ENCODE measurements around the gene GRK1.

The GRK1 gene

DNA sequence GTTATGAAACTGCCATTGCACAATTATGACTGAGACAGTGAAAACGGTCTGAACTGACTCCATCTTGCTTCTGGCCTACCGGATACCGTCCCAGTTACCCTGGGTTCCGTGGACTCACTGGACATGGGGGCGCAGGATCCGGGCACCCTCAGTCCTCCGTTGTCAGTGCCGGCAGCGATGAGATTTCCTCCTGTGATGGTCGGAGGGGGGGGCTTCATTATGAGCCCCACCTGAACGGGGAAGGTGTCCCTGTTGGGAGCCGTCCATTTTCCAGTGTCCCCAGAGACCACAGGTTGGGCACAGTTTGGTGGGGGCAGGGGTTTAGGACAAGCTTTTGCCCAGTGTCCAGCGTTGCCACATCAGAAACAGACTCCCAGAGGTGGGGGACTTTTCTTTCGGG lies 115.5 kb downstream of the GRK1 start:
- TF ChIP-seq, protein P1, sequence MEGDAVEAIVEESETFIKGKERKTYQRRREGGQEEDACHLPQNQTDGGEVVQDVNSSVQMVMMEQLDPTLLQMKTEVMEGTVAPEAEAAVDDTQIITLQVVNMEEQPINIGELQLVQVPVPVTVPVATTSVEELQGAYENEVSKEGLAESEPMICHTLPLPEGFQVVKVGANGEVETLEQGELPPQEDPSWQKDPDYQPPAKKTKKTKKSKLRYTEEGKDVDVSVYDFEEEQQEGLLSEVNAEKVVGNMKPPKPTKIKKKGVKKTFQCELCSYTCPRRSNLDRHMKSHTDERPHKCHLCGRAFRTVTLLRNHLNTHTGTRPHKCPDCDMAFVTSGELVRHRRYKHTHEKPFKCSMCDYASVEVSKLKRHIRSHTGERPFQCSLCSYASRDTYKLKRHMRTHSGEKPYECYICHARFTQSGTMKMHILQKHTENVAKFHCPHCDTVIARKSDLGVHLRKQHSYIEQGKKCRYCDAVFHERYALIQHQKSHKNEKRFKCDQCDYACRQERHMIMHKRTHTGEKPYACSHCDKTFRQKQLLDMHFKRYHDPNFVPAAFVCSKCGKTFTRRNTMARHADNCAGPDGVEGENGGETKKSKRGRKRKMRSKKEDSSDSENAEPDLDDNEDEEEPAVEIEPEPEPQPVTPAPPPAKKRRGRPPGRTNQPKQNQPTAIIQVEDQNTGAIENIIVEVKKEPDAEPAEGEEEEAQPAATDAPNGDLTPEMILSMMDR (IDR thresholded peaks at IDR 0.05): no peak
- TF ChIP-seq ZFX (IDR thresholded peaks at IDR 0.05; ENCODE audit: borderline replicate concordance): no peak
- no peak overlapping the region for H3K27ac ChIP-seq

DNA sequence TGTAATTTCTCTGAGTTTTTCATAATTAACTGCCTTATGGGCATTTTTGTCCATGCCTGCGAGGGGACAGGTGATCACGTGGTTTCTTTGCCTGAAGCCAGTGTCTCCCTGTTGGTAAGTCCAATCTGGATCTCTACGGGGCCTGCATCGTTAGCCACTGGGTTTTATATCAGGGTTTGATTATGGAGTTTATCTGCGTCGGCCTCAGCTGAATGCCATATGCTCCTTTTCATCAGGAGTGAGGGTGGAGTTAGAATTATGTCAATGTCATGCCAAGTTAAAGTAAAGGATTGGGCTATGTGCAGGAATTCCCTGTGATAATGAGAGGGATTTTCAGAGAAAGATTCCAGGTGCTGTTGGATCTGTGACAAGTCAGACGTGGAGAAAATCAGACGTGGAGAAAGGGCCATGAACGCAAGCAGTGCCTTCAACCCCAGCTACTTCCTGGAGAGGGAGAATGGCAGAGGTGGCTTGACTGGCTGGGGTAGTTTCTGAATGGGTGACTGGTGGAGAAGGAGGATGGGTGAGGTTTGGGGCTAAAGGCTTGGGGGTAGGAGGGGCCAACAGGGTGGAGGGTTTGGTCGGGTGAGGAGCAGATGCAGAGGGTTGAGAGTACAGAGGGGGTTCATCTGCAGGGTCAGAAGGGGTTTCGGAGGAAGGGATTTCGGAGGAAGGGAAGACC lies 116.3 kb downstream of the GRK1 start:
- no peak for TF ChIP-seq ZFX (IDR thresholded peaks at IDR 0.05; ENCODE audit: borderline replicate concordance)
- no peak overlapping the region for H3K27ac ChIP-seq

DNA sequence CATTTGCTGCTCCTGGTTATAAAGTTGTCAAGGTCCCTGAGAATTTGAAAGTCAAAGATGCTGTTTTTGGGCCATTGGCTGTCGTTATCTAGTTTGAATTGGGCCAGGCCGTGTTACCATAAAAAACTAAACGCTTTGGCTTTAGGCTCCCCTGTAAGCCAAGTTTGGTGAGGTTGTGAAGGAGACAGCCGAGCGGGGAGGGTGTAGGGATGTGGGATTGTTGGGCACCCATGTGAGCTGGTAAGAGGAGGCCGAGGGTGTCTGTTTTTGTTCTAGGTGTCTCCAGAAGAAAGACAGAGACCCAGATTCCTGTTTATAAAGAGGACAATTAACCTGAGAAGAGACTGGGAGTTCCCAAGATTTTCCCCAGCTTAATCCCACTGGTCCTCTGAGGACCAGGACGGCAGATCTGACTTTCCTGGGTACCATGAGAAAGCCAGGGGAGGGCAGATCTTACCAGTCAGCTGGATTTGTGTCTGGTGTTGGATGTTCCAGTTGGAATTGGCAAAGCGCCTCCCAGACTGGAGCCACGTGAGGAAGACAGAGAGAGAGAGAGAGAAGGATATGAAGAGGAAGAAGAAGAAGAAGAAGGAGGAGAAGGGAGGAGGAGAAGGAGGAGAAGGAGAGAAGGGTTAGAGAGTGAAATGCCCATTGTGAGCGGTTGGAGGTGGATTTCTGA lies 117.1 kb downstream of the GRK1 start:
- no peak for TF ChIP-seq ZFX (IDR thresholded peaks at IDR 0.05; ENCODE audit: borderline replicate concordance)
- TF ChIP-seq, protein P1 (IDR thresholded peaks at IDR 0.05): no peak
- no peak overlapping the region for H3K27ac ChIP-seq

DNA sequence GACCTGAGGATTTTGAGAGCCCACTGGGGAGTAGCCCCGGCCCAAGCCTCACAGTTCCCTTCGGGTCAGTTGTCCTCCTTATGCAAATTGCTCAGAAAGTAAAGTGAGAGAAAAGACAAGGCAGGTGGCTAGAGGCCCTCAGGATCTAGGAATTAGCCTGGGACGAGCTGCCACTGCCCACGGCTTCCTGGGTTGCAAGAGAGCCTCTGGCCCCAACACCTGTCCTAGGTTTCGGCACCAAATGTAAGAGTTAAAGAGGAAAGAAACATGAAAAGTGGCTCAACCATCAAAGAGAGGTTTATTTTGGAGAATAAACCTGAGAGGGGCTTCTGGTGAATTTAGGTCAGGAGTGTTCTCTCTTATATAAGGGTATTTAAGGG lies 117.6 kb downstream of the GRK1 start:
- no peak overlapping the region for H3K27ac ChIP-seq
- TF ChIP-seq ZFX (IDR thresholded peaks at IDR 0.05; ENCODE audit: borderline replicate concordance): no peak
- TF ChIP-seq, protein P1 (IDR thresholded peaks at IDR 0.05): no peak

GRCh38 chr13:113785051-113786010 lies 118.3 kb downstream of the GRK1 start:
- no peak overlapping the region for H3K27ac ChIP-seq
- TF ChIP-seq, protein P1 (IDR thresholded peaks at IDR 0.05): no peak
- TF ChIP-seq ZFX (IDR thresholded peaks at IDR 0.05; ENCODE audit: borderline replicate concordance): no peak

DNA sequence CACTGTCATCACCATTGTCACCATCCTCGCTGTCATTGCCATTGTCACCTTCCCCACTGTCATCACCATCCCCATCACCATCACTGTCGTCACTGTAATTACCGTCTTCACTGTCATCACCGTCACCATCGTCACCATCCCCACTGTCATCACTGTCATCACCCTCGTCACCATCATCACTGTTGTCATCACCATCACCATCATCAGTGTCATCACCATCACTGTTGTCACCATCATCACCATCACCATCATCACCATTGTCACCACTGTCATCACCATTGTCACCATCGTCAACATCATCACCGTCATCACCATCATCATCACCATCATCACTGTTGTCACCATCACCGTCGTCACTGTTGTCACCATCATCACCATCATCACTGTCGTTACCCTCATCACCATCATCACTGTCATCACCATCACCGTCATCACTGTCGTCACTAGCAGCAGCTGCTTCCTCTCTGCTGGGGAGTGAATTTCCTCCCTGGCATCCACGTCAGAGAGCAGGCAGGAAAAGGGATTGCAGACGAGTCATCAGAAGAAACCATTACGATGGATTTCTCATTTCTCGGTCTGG lies 119.3 kb downstream of the GRK1 start:
- TF ChIP-seq, protein P1 (IDR thresholded peaks at IDR 0.05): no peak
- no peak for TF ChIP-seq ZFX (IDR thresholded peaks at IDR 0.05; ENCODE audit: borderline replicate concordance)
- H3K27ac ChIP-seq: no peak overlapping the region

All from 22Rv1 (cell line).